Mesendoderm (in vitro differentiated cells): ENCODE measurements around the gene NCR3LG1.

Experiments
- DNase-seq: peaks from one replicate; pipeline ENCODE4 v3.0.0; 2013
- H2AK5ac ChIP-seq: 2 replicates; pipeline ENCODE4 v1.6.1; 2013; ENCODE audit warnings: low read length, inconsistent platforms
- H2BK120ac ChIP-seq: 2 replicates; pipeline ENCODE4 v1.6.1; 2013; ENCODE audit warnings: low read depth, mild to moderate bottlenecking, low read length, moderate library complexity, mixed read lengths
- H2BK15ac ChIP-seq: replicated peaks from 2 replicates; pipeline ENCODE4 v1.6.1; 2013; ENCODE audit warnings: low read depth, mild to moderate bottlenecking, moderate library complexity
- H2BK5ac ChIP-seq: 2 replicates; pipeline ENCODE4 v1.6.1; 2013; ENCODE audit warnings: low read length, inconsistent platforms
- H3K18ac ChIP-seq: 2 replicates; pipeline ENCODE4 v1.6.1; 2013; ENCODE audit warnings: mild to moderate bottlenecking, low read length, mixed read lengths
- H3K23ac ChIP-seq: one replicate; pipeline ENCODE4 v1.6.1; 2013; ENCODE audit warnings: low read length
- H3K27ac ChIP-seq: 2 replicates; pipeline ENCODE4 v1.5.1; 2013; ENCODE audit warnings: low read depth, mild to moderate bottlenecking, inconsistent platforms, low read length, moderate library complexity
- H3K27me3 ChIP-seq: 2 replicates; pipeline ENCODE4 v1.6.1; 2013; ENCODE audit warnings: low read length, control low read depth, mild to moderate bottlenecking, inconsistent platforms; ENCODE audit not compliant: insufficient read depth, poor library complexity
- H3K36me3 ChIP-seq: 2 replicates; pipeline ENCODE4 v1.6.1; 2013; ENCODE audit warnings: low read length, inconsistent platforms; ENCODE audit not compliant: control insufficient read depth, insufficient read depth
- H3K4ac ChIP-seq: one replicate; pipeline ENCODE4 v1.6.1; 2013; ENCODE audit warnings: low read depth, mild to moderate bottlenecking, low read length, moderate library complexity
- H3K4me1 ChIP-seq: 2 replicates; pipeline ENCODE4 v1.6.1; 2013; ENCODE audit warnings: low read depth, low read length, inconsistent platforms; ENCODE audit not compliant: control insufficient read depth
- H3K4me2 ChIP-seq: 2 replicates; pipeline ENCODE4 v1.6.1; 2013; ENCODE audit warnings: low read length
- H3K4me3 ChIP-seq: 2 replicates; pipeline ENCODE4 v1.5.1; 2013; ENCODE audit warnings: mild to moderate bottlenecking, low read length
- H3K56ac ChIP-seq: one replicate; pipeline ENCODE4 v1.6.1; 2013; ENCODE audit warnings: low read length
- H3K79me1 ChIP-seq: 2 replicates; pipeline ENCODE4 v1.6.1; 2013; ENCODE audit warnings: low read length, inconsistent platforms
- H3K79me2 ChIP-seq: 2 replicates; pipeline ENCODE4 v1.6.1; 2013; ENCODE audit warnings: mild to moderate bottlenecking, low read length; ENCODE audit not compliant: control insufficient read depth, insufficient read depth
- H3K9ac ChIP-seq: 2 replicates; pipeline ENCODE4 v1.6.1; 2013; ENCODE audit warnings: low read length, inconsistent platforms
- H4K5ac ChIP-seq: one replicate; pipeline ENCODE4 v1.6.1; 2013; ENCODE audit warnings: low read length
- H4K8ac ChIP-seq: one replicate; pipeline ENCODE4 v1.6.1; 2013; ENCODE audit warnings: low read depth, mild to moderate bottlenecking, control low read depth, low read length, moderate library complexity
- WGBS: extraction: QIAGEN DNeasy Blood & Tissue Kit; methylation state at CpG from one replicate; pipeline ENCODE4 v1.1.7; 2013; ENCODE audit warnings: low lambda C conversion rate, missing lambda C conversion rate; ENCODE audit not compliant: insufficient coverage; ENCODE audit errors: extremely low coverage; 5-methylcytosine and 5-hydroxymethylcytosine counted together

NCR3LG1 gene

GRCh38 chr11:17406818-17407149 lies 55.2 kb downstream of the NCR3LG1 start:
- H3K18ac ChIP-seq, result no peak overlapping the region
- no peak overlapping the region for H4K8ac ChIP-seq
- H3K27me3 ChIP-seq, result no peaks in the 10 kb centered on the region
- no peak overlapping the region for H3K56ac ChIP-seq
- H3K36me3 ChIP-seq, result no peaks in the 10 kb centered on the region
- no peak overlapping the region for H2BK5ac ChIP-seq
- H3K27ac ChIP-seq, result no peak overlapping the region
- no peak overlapping the region for H3K4me3 ChIP-seq
- no peak overlapping the region for H2BK15ac ChIP-seq
- no peak overlapping the region for H2AK5ac ChIP-seq
- H3K79me1 ChIP-seq, result no peaks in the 10 kb centered on the region
- no peak overlapping the region for H3K23ac ChIP-seq
- no peaks in the 10 kb centered on the region for H3K79me2 ChIP-seq
- H2BK120ac ChIP-seq, result no peak overlapping the region
- H4K5ac ChIP-seq, result no peak overlapping the region
- no peak overlapping the region for H3K4ac ChIP-seq
- H3K4me2 ChIP-seq, result no peak overlapping the region
- no peaks in the 10 kb centered on the region for H3K4me1 ChIP-seq
- no peak for DNase-seq
- WGBS, result no CpG with 5 or more reads among the region's 13 CpGs
- no peak overlapping the region for H3K9ac ChIP-seq

GRCh38 chr11:17407575-17407974 lies 56.0 kb downstream of the NCR3LG1 start:
- Histone ChIP-seq H2BK15ac (no peak overlapping the region), H3K18ac (no peak overlapping the region), H3K79me2 (no peaks in the 10 kb centered on the region), H3K4me1 (no peaks in the 10 kb centered on the region), H3K4me2 (no peak overlapping the region), H2BK5ac (no peak overlapping the region), H3K27me3 (no peaks in the 10 kb centered on the region), H3K23ac (no peak overlapping the region), H4K8ac (no peak overlapping the region), H4K5ac (no peak overlapping the region), H3K4ac (no peak overlapping the region), H3K56ac (no peak overlapping the region), H2AK5ac (no peak overlapping the region), H3K4me3 (no peak overlapping the region), H3K36me3 (no peaks in the 10 kb centered on the region), H2BK120ac (no peak overlapping the region), H3K27ac (no peak overlapping the region), H3K9ac (no peak overlapping the region), H3K79me1 (no peaks in the 10 kb centered on the region)
- no peak for DNase-seq
- WGBS, result no CpG with 5 or more reads among the region's 2 CpGs

- Histone ChIP-seq H2BK15ac (no peak overlapping the region), H4K8ac (no peak overlapping the region), H3K4me3 (no peak overlapping the region), H3K36me3 (no peaks in the 10 kb centered on the region), H3K27ac (no peak overlapping the region), H3K18ac (no peak overlapping the region), H4K5ac (no peak overlapping the region), H3K4ac (no peak overlapping the region), H3K4me2 (no peak overlapping the region), H3K79me2 (no peaks in the 10 kb centered on the region), H3K23ac (no peak overlapping the region), H3K56ac (no peak overlapping the region), H3K9ac (no peak overlapping the region), H3K4me1 (no peaks in the 10 kb centered on the region), H3K27me3 (no peaks in the 10 kb centered on the region), H2BK5ac (no peak overlapping the region), H2AK5ac (no peak overlapping the region), H3K79me1 (no peaks in the 10 kb centered on the region), H2BK120ac (no peak overlapping the region)
- no peak for DNase-seq
- no CpG with 5 or more reads among the region's 2 CpGs for WGBS
Measured at GRCh38 chr11:17408026-17408425, 56.4 kb downstream of the NCR3LG1 start.

GRCh38 chr11:17408641-17409040 lies 57.0 kb downstream of the NCR3LG1 start:
- H2BK120ac ChIP-seq, result no peak overlapping the region
- H3K18ac ChIP-seq, result no peak overlapping the region
- H2BK5ac ChIP-seq, result no peak overlapping the region
- no peak for DNase-seq
- no peaks in the 10 kb centered on the region for H3K79me1 ChIP-seq
- H3K36me3 ChIP-seq, result no peaks in the 10 kb centered on the region
- no peaks in the 10 kb centered on the region for H3K4me1 ChIP-seq
- H3K9ac ChIP-seq, result no peak overlapping the region
- H3K4me3 ChIP-seq, result no peak overlapping the region
- H4K8ac ChIP-seq, result no peak overlapping the region
- no peak overlapping the region for H3K4ac ChIP-seq
- no peak overlapping the region for H3K4me2 ChIP-seq
- H3K56ac ChIP-seq, result no peak overlapping the region
- no peak overlapping the region for H2BK15ac ChIP-seq
- H3K27me3 ChIP-seq, result no peaks in the 10 kb centered on the region
- no peak overlapping the region for H3K27ac ChIP-seq
- no CpG with 5 or more reads among the region's 7 CpGs for WGBS
- H3K79me2 ChIP-seq, result no peaks in the 10 kb centered on the region
- no peak overlapping the region for H3K23ac ChIP-seq
- H4K5ac ChIP-seq, result no peak overlapping the region
- H2AK5ac ChIP-seq, result no peak overlapping the region

- DNase-seq, result no peak
- WGBS, result no CpG with 5 or more reads among the region's 11 CpGs
- Histone ChIP-seq H3K56ac (no peak overlapping the region), H4K8ac (no peak overlapping the region), H2BK5ac (no peak overlapping the region), H3K36me3 (no peaks in the 10 kb centered on the region), H3K27ac (no peak overlapping the region), H3K4me2 (no peak overlapping the region), H4K5ac (no peak overlapping the region), H3K4me3 (no peak overlapping the region), H2AK5ac (no peak overlapping the region), H2BK15ac (no peak overlapping the region), H3K4me1 (no peaks in the 10 kb centered on the region), H3K4ac (no peak overlapping the region), H3K27me3 (no peaks in the 10 kb centered on the region), H3K23ac (no peak overlapping the region), H2BK120ac (no peak overlapping the region), H3K18ac (no peak overlapping the region), H3K9ac (no peak overlapping the region), H3K79me2 (no peaks in the 10 kb centered on the region), H3K79me1 (no peaks in the 10 kb centered on the region)
Measured at GRCh38 chr11:17410606-17411379, 59.2 kb downstream of the NCR3LG1 start.

GRCh38 chr11:17411418-17411817 lies 59.8 kb downstream of the NCR3LG1 start:
- Histone ChIP-seq H3K27me3 (no peaks in the 10 kb centered on the region), H3K9ac (no peak overlapping the region), H3K79me2 (no peaks in the 10 kb centered on the region), H3K4me2 (no peak overlapping the region), H3K36me3 (no peaks in the 10 kb centered on the region), H2BK5ac (no peak overlapping the region), H3K23ac (no peak overlapping the region), H2BK120ac (no peak overlapping the region), H2BK15ac (no peak overlapping the region), H2AK5ac (no peak overlapping the region), H3K56ac (no peak overlapping the region), H3K79me1 (no peaks in the 10 kb centered on the region), H3K4me3 (no peak overlapping the region), H3K4ac (no peak overlapping the region), H4K5ac (no peak overlapping the region), H3K18ac (no peak overlapping the region), H3K27ac (no peak overlapping the region), H3K4me1 (no peaks in the 10 kb centered on the region), H4K8ac (no peak overlapping the region)
- no peak for DNase-seq
- no CpG with 5 or more reads among the region's 6 CpGs for WGBS
